HG03135 (cell line): ENCODE data around the gene SLC6A20.

Source experiments
- ATAC-seq: cut with Tn5 transposase; IDR thresholded peaks from one replicate; pipeline ENCODE4 v1.9.1; 2021; ENCODE audit warnings: mild to moderate bottlenecking, moderate library complexity; ENCODE audit not compliant: unreplicated experiment

The SLC6A20 gene

GRCh38 chr3:45730409-45731154, 65.8 kb downstream of the SLC6A20 start:
- ATAC-seq: no peak

GRCh38 chr3:45729614-45730013, 66.7 kb downstream of the SLC6A20 start:
- no peak for ATAC-seq

GRCh38 chr3:45724911-45725310, 71.4 kb downstream of the SLC6A20 start:
- no peak for ATAC-seq

GRCh38 chr3:45719655-45720487, 76.5 kb downstream of the SLC6A20 start:
- ATAC-seq: no peak

DNA sequence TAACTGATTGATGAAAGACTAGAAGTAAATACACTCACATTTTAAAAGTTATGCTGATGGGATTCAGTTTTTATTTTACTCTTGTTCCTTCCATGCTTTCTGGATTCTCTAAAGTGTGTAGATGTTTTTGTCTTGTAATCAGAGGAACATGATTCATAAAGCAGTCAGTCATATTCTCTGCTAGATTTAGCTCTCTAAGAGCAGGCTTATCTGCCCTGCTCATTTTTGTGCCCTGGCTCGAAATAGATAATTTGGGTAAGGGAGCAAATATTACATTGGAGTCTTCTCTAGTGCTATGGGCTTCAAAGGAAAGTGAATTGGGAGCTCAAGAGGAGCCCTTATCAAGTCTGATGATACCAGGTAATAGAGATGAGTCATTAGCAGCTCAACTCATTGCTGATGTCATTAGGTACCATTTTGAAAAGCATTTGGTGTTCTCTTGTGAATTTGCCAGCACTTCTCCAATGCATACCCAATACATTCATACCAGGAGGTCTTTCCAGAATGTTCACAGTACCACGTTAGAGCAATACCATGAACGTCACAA, 79.5 kb downstream of the SLC6A20 start:
- no peak for ATAC-seq

DNA sequence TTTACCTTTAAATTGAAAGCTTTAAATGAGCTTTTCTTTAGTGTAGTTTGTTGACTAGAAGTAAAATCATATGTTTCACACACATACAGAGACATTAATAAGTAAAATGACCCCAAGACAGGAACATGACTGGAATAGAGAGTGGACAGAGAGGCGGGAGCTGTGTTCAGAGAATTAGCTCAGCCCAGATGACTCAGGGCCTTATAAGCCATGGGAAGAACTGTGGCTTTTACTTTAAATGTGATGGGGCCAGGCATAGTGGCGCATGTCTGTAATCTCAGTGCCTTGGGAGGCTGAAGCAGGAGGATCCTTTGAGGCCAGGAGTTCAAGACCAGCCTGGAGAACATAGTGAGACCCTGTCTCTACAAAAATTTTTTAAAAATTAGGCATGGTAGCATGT, 80.4 kb downstream of the SLC6A20 start:
- ATAC-seq: no peak

DNA sequence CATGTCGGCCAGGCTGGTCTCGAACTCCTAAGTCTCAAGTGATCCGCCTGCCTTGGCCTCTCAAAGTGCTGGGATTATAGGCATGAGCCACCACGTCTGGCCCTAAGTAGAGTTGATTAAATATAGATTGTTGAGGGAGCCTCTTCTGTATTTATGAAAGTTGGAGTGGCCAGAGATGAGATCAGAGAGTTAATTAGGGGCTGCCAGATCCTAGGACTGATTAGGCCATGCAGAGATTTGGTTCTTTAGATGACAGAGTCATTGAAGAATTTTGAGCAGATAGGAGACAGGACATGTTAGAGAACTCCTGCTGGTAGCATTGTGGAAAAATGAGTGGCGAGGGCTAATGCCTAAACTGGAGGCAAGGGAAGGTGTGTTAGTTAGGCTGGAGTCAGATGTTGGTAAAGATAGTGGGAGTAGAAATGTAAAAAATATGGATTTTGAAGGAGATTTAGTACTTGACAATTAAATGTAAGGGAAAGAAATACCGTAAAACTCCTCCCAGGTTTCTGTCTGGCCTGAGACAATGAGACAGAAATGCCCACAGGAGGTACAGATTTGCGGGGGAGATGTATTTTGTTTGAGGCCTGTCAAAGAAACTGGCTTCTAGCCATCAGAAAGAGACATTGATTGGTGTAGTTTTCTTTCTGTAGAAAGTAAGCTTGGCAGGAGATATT, 83.8 kb downstream of the SLC6A20 start:
- ATAC-seq: no peak

DNA sequence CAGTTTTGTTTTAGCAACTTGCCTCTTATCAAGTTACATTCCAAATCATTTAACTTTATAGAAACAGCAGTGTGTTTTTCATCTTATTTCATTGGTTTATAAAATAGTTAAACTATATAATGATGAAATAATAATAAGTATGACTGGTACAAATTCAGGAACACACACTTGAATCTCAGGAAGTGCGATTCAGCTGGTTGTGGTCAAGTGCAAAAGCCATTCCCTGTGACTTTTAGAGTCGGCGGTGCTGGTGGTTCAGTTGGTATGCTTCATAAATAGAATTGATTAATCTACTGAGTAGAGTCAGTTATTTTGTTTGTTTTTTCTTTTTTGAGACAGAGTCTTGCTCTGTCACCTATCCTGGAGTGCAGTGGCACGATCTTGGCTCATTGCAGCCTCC, 84.4 kb downstream of the SLC6A20 start:
- no peak for ATAC-seq

GRCh38 chr3:45705839-45706808, 90.2 kb downstream of the SLC6A20 start:
- ATAC-seq: no peak
